ENCODE results near the gene ZNF154.
A peak's percentile ranks its signal among the peaks of the same experiment; 100 is the strongest.

The ZNF154 gene

DNA sequence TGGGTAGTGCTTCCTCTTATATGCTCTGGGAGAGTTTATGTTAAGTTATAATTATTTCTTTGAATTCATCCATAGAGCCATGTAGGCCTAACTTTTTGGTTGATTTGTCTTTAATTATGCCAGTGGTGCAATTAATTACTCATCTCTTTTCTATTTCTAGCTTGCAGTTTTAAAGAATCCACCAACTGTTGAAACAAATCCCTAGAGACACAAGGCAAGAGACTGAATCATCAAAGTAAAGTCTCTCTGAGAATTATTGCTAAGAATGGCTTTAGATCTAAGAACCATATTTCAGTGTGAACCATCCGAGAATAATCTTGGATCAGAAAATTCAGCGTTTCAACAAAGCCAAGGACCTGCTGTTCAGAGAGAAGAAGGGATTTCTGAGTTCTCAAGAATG lies 33.1 kb downstream of the ZNF154 start:
- no peak for DNase-seq (ENCODE audit: low spot score)

DNA sequence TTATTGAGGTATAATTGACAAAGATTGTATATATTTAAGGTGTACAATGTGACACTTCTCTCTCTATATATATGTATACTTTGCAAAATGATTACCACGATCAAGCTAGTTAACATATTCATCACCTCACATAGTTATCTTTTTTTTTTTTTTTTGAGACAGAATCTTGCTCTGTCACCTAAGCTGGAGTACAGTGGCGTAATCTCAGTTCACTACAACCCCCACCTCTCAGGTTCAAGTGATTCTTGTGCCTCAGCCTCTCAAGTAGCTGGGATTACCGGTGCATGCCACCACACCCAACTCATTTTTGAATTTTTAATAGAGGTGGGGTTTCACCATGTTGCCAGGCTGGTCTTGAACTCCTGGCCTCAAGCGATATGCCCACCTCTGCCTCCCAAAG lies 36.5 kb downstream of the ZNF154 start:
- no peak for DNase-seq (ENCODE audit: low spot score)

DNA sequence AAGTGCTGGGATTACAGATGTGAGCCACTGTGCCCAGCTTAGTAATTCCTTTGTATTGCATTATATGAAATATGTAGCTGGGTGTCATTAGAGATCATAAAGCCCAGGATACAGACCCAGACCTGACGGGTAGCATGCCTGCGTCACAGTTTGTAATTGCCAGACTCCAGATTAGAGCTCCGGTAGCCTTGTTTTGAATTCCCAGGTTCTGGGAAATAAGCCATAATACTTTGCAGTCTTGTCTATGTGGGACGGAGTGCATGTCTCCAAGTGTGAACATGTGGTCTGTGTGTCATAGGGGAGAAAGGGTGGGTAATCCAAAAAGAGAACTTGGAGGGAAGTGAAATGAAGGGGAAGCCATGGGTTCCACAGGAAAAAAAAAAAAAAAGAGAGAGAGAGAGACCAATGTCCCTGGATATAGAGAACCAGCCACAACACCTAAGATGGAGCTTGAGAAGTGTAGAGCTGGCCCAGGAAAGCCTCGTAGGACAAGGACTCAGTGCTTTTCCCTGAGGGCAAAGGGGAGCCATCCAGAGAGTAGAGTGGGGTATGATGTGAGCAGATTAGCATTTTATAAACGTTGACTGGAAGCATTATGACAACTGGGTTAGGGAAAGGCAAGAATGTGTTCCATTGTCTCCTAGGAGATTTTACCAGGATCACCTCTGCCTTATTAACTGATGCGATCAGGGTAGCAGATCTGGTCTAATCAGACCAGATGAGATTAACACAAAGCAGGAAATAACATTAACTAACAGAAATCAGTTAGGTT lies 37.7 kb downstream of the ZNF154 start:
- DNase-seq (ENCODE audit: low spot score), result no peak

DNA sequence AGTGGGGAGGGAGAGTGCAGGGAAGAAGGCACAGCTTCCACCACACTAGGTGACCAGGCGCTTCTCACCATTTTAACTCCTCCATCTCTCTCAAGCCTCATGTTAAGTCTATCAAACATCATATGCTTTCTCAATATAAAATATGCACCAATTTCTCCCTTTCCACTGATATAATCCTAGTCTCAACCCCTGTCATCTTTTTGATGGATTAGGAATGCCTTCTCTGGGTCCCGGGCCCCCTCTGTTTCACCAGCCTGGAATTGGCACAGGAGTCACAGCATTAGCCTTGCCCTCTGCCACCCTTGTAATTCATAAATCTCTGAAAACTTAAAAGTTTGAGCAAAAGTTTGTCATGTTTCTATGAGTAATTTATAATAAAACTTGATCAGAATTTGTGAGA lies 40.4 kb downstream of the ZNF154 start, which contains the start of gene ZSCAN4:
TSS of gene ZSCAN4 (plus strand) at position 301 of the 400 bp plus-strand sequence. CDS start 7,211 bp downstream, outside the sequence.
- DNase-seq (ENCODE audit: low spot score), result no peak

DNA sequence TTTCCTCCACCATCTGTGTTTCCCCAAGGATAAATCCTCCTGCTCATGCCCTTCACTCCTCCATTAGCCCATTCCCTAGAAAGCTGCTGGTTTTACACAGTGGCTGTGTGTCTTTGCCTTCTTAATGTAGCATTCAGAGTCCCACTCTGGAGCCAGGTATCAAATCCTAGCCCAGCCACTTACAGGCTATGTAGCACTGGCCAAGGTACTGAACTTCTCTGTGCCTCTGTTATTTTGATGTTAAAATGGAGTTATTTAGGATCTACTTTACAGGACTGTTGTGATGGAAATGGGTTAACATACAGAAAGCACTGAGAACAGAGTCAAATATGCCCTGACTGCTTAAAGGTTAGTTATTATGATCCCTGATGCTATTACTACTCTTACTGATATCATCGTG lies 41.8 kb downstream of the ZNF154 start:
- no peak for DNase-seq (ENCODE audit: low spot score)

DNA sequence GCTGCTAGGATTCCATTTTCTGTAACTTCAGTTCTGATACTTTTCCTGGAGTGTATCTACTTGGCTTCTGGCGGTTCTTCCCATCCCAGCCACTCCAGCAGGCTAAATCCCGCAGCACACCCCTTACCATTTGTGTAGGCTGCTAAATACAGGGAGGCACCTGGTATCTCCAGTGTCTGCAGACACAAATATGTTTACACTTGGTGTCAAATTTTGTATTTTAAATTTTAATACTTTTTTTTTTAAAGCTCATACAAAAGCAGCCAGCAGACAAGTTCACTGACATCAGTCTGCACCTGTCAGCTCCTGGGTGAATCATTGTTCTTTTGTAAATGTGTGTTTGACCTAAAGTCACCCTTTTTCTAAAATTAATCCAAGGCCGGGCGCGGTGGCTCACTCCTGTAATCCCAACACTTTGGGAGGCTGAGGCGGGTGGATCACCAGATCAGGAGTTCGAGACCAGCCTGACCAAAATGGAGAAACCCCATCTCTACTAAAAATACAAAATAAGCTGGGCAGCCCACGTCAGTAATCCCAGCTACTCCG lies 43.7 kb downstream of the ZNF154 start:
- peak; percentile 24 for DNase-seq (ENCODE audit: low spot score)

DNA sequence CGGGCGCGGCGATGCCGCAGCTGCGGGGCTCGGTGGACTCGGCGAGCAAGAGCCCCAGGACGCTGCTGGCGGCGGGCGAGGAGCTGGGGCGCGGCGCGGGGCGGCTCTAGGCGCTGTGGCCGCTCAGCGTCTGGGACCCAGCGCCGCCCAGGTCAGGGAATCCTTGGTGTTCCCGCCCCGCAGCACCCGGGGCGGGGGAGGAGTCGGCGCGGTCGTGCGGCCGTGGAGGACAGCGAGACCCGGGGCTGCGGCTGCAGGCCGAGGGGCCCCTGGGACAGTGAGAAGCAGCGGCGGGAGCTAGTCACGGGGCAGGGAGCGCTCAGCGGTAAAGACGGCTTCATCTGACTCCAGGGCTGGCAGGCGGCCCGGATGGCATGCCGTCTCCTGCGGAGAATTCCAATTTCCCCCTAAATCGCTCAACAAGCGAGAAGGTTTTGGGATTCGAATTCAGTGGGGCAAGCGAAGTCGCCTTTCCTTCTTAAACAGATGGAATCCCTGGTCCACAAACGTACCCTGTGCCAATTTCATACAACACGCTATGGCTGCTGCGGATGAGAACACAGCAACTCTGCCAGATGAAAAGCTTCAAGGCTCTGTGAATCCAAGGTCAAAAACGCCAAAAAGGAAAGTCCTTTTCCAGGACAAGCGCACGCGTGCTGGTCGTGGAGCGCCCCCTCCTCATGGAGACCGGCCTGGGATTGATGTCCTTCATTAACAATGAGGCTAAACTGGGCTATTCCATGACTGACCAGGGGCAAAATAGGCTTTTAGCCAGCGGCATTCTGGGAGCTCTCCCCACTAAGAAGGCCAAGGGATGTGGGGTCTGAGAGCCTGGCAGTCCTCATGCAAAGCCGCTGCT lies 44.5 kb downstream of the ZNF154 start:
- DNase-seq (ENCODE audit: low spot score), result no peak

DNA sequence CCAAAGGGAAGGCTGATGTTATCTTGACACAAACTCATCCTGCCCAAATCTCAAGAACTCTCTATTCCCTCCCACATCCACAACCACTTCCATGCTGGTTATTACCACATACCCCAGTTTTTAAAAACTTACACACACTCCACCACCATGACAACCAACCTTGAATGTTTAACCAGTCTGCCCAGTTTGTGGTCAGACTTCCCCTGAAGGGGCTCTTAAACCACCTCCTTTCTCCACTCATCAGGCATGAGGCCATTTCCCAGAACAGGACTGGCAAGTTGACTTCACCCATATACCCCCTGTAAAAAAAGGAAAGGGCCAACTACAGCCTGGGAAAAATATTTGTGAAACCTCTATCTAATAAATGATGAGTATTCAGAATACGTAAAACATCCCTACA lies 52.7 kb downstream of the ZNF154 start:
- DNase-seq (ENCODE audit: low spot score), result no peak

DNA sequence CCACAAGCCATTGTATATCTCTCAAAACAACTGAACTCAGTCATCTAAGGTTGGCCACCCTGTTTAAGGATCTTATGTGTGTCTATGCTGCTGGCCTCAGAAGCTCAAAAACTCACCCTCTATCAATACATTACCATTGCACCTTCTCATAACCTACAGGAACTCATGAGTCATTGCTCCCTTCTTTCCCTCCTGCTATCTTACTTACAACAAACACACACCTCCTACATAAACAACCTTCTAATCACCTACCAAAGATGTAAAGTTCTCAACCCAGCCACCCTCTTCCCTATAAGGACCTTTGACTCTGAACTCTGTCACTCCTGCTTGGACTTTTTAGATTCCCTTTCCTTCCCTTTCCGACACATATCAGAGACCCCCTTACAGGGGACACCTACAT lies 53.6 kb downstream of the ZNF154 start:
- no peak for DNase-seq (ENCODE audit: low spot score)

DNA sequence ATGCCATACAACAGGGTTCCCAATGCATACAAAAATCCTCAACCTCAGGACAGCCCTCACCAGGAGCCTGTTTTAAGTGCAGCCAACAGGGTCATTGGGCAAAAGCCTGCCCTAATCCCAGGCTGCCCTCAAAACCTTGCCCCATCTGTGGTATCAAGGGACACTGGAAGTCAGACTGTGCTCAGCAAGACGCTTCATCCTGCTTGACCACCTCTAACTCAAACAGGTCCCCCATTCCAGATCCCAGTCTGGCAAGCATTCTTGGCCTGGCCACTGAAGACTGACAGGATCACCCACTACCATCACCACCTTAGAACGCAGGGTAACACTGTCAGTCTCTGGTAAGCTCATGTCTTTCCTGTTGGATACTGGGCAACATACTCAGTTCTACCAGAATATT lies 55.3 kb downstream of the ZNF154 start:
- no peak for DNase-seq (ENCODE audit: low spot score)

DNA sequence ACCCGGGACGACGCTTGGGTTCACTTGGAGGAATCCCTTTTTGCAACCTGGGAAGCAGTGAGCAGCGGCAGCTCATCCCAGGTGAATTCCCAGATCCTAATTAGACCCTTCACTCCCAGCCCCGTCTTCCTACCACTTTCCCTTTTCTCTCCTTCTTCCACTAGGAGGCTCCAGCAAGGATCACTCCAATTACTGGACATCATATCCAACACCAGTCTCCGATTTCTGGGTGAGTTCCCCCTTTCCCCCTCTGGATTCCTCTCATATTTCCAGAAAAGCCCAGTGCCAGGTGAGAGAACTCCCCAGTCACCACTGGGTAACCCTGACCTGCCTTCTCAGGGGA lies 57.4 kb downstream of the ZNF154 start:
- DNase-seq (ENCODE audit: low spot score), result no peak

DNA sequence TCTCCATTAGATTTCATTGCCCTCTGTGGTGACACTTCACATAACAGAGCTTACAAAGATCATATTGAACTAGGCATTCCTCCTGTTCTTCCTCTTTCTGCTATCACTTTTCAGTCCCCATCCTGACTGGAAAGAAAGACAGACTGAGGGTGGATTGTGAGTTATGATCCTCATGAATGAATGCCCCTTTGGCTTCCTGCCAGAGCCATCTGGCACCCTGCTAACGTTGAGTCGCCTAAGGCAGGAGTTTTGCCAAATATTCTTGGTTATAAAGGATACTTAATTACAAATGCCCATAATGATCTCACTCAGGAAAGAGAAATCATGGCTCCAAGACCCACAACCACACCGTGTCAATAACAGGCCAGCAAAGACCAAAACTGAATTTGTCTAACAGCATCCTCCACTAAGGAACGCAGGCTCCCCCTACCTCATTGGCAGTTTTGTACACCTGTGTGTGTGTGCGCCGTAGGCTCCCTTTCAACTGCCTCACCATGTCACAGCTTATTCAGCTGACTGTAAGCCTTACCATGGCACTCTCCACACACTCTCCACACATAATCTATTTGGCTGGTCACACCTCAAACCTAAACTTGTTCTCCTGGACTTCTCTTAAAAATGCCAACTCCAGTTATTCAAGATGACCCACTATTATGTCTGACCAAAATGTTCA lies 60.5 kb downstream of the ZNF154 start:
- DNase-seq (ENCODE audit: low spot score), result no peak

Measured in putamen (tissue), 1 donor.